K562 (cell line): Measurements from ENCODE around the gene MCAT. TPM values are rescaled to one million over a fixed set of nuclear protein-coding genes. Genes with fewer than 3 reads are reported as not detected.

ENCODE experiments used
- ATAC-seq: fragments of 200-7000 bp; cut with Tn5 transposase; 3 replicates; pipeline ENCODE4 v1.9.1; 2020; ENCODE audit warnings: moderate library complexity
- BruUV-seq: library from RNA; stranded (reverse); fragments of 400-500 nt; replicated peaks from 2 replicates; lab custom pipeline; 2021; lab: Mats Ljungman, UMichigan
- CTCF ChIA-PET: fragments of 300-600 bp; formaldehyde crosslinking; extraction: SDS; loops from one replicate; lab custom pipeline; 2021; ENCODE audit warnings: low intra/inter-chr PET ratio; lab: Yijun Ruan, JAX
- POLR2A ChIA-PET: fragments of 300-600, 350-650 bp; sonication (Branson Sonifier 250); formaldehyde crosslinking; extraction: SDS; loops from one replicate; lab custom pipeline; 2021; ENCODE audit warnings: antibody characterized with exemption, inconsistent platforms; lab: Yijun Ruan, JAX
- DNase-seq, 4 experiments: peaks; one replicate each; pipeline versions ENCODE4 v3.0.0 to v3.0.0-alpha.2; 2011 to 2018; ENCODE audit warnings: low spot score in 3 of 4, mixed read lengths in 3 of 4; ENCODE audit errors: extremely low read depth in 1 of 4
- FAIRE-seq: peaks from 2 replicates; lab custom pipeline; 2011; peaks lifted over from hg19 to GRCh38; lab: Jason Lieb, UNC
- H2AFZ ChIP-seq: 2 replicates; pipeline ENCODE4 v1.6.0; 2011; ENCODE audit warnings: low read depth, low read length, control low read depth, inconsistent platforms
- H3K27ac ChIP-seq: fragments of 200-600 bp; 3 replicates; pipeline ENCODE4 v1.8.0; 2011; ENCODE audit warnings: low read depth, mild to moderate bottlenecking, control low read depth, inconsistent platforms, low read length, moderate library complexity, mixed read lengths; ENCODE audit errors: extremely low read depth
- H3K27me3 ChIP-seq, 2 experiments: fragments of 300-600 bp in 1 of 2; 2 replicates in 1 of 2; 3 replicates in 1 of 2; pipeline versions ENCODE4 v1.6.0 to v1.8.0; 2011; ENCODE audit warnings: inconsistent platforms in 2 of 2, low read length in 2 of 2, mild to moderate bottlenecking in 1 of 2, mixed read lengths in 1 of 2, moderate library complexity in 1 of 2; ENCODE audit not compliant: control insufficient read depth in 2 of 2, insufficient read depth in 2 of 2
- H3K36me3 ChIP-seq: fragments of 300-600 bp; 3 replicates; pipeline ENCODE4 v1.8.0; 2011; ENCODE audit warnings: mild to moderate bottlenecking, low read length, inconsistent platforms; ENCODE audit not compliant: control insufficient read depth, insufficient read depth
- H3K4me1 ChIP-seq, 2 experiments: fragments of 200-600 bp in 1 of 2; replicated peaks in 1 of 2; 2 replicates in 1 of 2; 3 replicates in 1 of 2; pipeline versions ENCODE4 v1.5.1 to v1.8.0; 2011; ENCODE audit warnings: inconsistent platforms in 2 of 2, low read length in 2 of 2, mild to moderate bottlenecking in 1 of 2, mixed read lengths in 1 of 2, moderate library complexity in 1 of 2; ENCODE audit not compliant: control insufficient read depth in 2 of 2, insufficient read depth in 2 of 2
- H3K4me2 ChIP-seq: 2 replicates; pipeline ENCODE4 v1.6.1; 2011; ENCODE audit warnings: low read length, control low read depth, inconsistent platforms, mixed read lengths; ENCODE audit not compliant: insufficient read depth
- H3K4me3 ChIP-seq: fragments of 200-600 bp; sonication (generic), shearing (Covaris generic); 2 replicates; pipeline ENCODE4 v1.5.1; 2016; ENCODE audit warnings: control low read depth, inconsistent platforms
- H3K79me2 ChIP-seq: fragments of 200-600 bp; 3 replicates; pipeline ENCODE4 v1.8.0; 2011; ENCODE audit warnings: low read length, inconsistent platforms; ENCODE audit not compliant: control insufficient read depth, insufficient read depth
- H3K9ac ChIP-seq, 2 experiments: 2 replicates each; pipeline versions ENCODE4 v1.6.0 to v1.6.1; 2011; ENCODE audit warnings: low read depth in 2 of 2, low read length in 2 of 2, control low read depth in 1 of 2, inconsistent platforms in 1 of 2, mild to moderate bottlenecking in 1 of 2, mixed read lengths in 1 of 2; ENCODE audit not compliant: insufficient read depth in 1 of 2
- H3K9me1 ChIP-seq: one replicate; pipeline ENCODE4 v1.6.0; 2011; ENCODE audit warnings: inconsistent platforms, mild to moderate bottlenecking, low read length, moderate library complexity; ENCODE audit not compliant: control insufficient read depth, insufficient read depth
- H3K9me3 ChIP-seq: replicated peaks from 2 replicates; pipeline ENCODE4 v1.5.1; 2011; ENCODE audit warnings: low read depth, low read length, inconsistent platforms; ENCODE audit not compliant: control insufficient read depth, insufficient read depth
- H4K20me1 ChIP-seq: replicated peaks from 2 replicates; pipeline ENCODE4 v1.6.1; 2011; ENCODE audit warnings: low read length, inconsistent platforms, mixed read lengths; ENCODE audit not compliant: control insufficient read depth, insufficient read depth
- CBX5 ChIP-seq: IDR thresholded peaks from 2 replicates; pipeline ENCODE4 v1.6.1; 2014; ENCODE audit warnings: low read depth, borderline replicate concordance
- HOXB6 ChIP-seq: fragments of 250-450 bp; sonication (Bioruptor Pico); IDR thresholded peaks from 2 replicates; pipeline ENCODE4 v1.5.1; 2022; ENCODE audit warnings: mild to moderate bottlenecking, borderline replicate concordance
- MAFK ChIP-seq: IDR thresholded peaks from 2 replicates; pipeline ENCODE4 v1.6.1; 2011; ENCODE audit warnings: low read length, improper control_type of control experiment
- POLR3A ChIP-seq: IDR thresholded peaks from 2 replicates; pipeline ENCODE4 v1.6.1; 2011; ENCODE audit warnings: borderline replicate concordance, mild to moderate bottlenecking, moderate library complexity; ENCODE audit not compliant: insufficient read length, insufficient read depth; ENCODE audit errors: extremely low read depth
- SREBF1 ChIP-seq: fragments of 150-350 bp; IDR thresholded peaks from 2 replicates; pipeline ENCODE4 v1.6.1; 2014; ENCODE audit warnings: antibody characterized with exemption, low read depth, low read length, borderline replicate concordance
- ZBTB7A ChIP-seq: IDR thresholded peaks from 2 replicates; pipeline ENCODE4 v1.6.1; 2011; ENCODE audit warnings: low read depth, mild to moderate bottlenecking, low read length, moderate library complexity, borderline replicate concordance; ENCODE audit not compliant: control insufficient read depth
- ZNF146 ChIP-seq: IDR thresholded peaks from one replicate; pipeline ENCODE4 v1.6.1; 2018; ENCODE audit warnings: missing compliant biosample characterization; ENCODE audit not compliant: unreplicated experiment
- WGBS: fragments of 100-300 bp; shearing (Covaris generic); methylation state at CpG from one replicate; pipeline ENCODE4 v1.1.6; 2016; ENCODE audit warnings: low coverage, mixed read lengths; ENCODE audit not compliant: insufficient coverage; ENCODE audit errors: missing lambda C conversion rate; 5-methylcytosine and 5-hydroxymethylcytosine counted together
- in situ Hi-C: fragments of 300-500 bp; cut with MboI; formaldehyde crosslinking; loops from 4 replicates; pipeline ENCODE4 v1.15.0; 2018; ENCODE audit warnings: inconsistent platforms, mixed read lengths
- intact Hi-C: fragments of 100-400 bp; cut with micrococcal nuclease; formaldehyde crosslinking; loops from 2 replicates; pipeline ENCODE4 v1.14.2; 2022
- polyA plus RNA-seq, 8 experiments: library from polyadenylated mRNA; depleted of rRNA in 4 of 8; stranded (reverse) in 5 of 8; unstranded in 3 of 8; fragments of >200 nt; fragmentation: Nextera tagmentation in 2 of 8; fragmentation: Illumina TruSeq in 1 of 8; extraction: Ambion mirVana in 2 of 8; extraction: Trizol in 1 of 8; gene quantifications; 2 replicates each; pipeline versions ENCODE4 v1.2.1 to v1.2.3, GENCODE V29; 2011 to 2014; ENCODE audit warnings: inconsistent platforms in 1 of 8, missing spikeins in 1 of 8
- total RNA-seq, 7 experiments: library from RNA; depleted of rRNA in 6 of 7; stranded (reverse); fragments of >200 nt in 6 of 7; fragmentation: Illumina TruSeq in 2 of 7; extraction: Trizol in 2 of 7; gene quantifications; 2 replicates each; pipeline versions ENCODE4 v1.2.1 to v1.2.3, GENCODE V29; 2011 to 2021; ENCODE audit warnings: low replicate concordance in 1 of 7
- TF ChIP-seq, protein P1 (sequence below): fragments of 450-650 bp; IDR thresholded peaks from 2 replicates; pipeline ENCODE4 v1.6.1; 2016; ENCODE audit warnings: missing biosample characterization, missing genetic modification characterization
- TF ChIP-seq, protein P2 (sequence below): sonication (generic); formaldehyde crosslinking; IDR thresholded peaks from 2 replicates; pipeline ENCODE4 v1.8.0; 2023; ENCODE audit warnings: mild to moderate bottlenecking, missing genetic modification reagents
- TF ChIP-seq, protein P3 (sequence below): fragments of 200-800 bp; sonication (Bioruptor generic); IDR thresholded peaks from 2 replicates; pipeline ENCODE4 v1.6.1; 2017; ENCODE audit warnings: missing genetic modification characterization, missing compliant biosample characterization
- TF ChIP-seq, protein P4 (sequence below): fragments of 450-650 bp; IDR thresholded peaks from 2 replicates; pipeline ENCODE4 v1.6.1; 2017; ENCODE audit warnings: antibody characterized with exemption, mild to moderate bottlenecking
- TF ChIP-seq, protein P5 (sequence below): fragments of 450-650 bp; IDR thresholded peaks from 2 replicates; pipeline ENCODE4 v1.6.1; 2014; ENCODE audit warnings: low read depth, mild to moderate bottlenecking, moderate library complexity, borderline replicate concordance

The MCAT gene
- total and polyA plus RNA-seq, 9 of the 15 experiments (the other 6 are each of a cell fraction or from before 2014, with no cell fraction given) = 3.3 to 27.8 (median 13.9) TPM

DNA sequence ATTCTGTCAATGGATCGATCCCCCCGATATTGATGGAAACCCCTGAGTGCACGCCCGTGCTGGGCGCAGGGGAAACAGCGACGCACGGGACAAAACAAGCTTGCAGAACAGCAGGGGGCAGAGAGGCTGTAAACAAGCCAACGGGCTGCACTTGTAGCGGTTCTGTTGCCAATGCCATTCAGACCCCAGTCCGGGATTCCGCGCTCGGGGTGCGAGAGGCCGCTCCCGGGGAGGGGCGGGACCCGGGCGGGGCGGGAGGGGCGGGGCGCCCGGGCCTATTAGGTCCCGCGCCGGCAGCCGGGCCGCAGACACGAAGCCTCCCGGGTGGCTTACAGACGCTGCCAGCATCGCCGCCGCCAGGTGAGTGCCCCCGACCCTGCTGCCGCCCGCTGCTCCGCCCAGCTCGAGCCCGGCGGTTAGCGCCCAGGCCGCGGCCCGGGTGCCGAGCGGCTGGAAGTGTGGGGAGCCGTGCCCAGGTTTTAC, 32.7 kb downstream of the MCAT start, which contains the start of gene BIK:
TSS of gene BIK (plus strand) at position 307 of the 483 bp plus-strand sequence. CDS start 13,273 bp downstream, outside the sequence.
- Histone ChIP-seq H3K9me3 (no peaks in the 10 kb centered on the region), H2AFZ (peak within 1 kb of the TSS; percentile 80), H3K79me2 (no peaks in the 10 kb centered on the region), H3K27ac (no peak within 1 kb of the TSS), H3K4me1 (peaks cover 4 to 17% of the 10 kb centered on the region in 2 experiments; a peak in 3 of 5 replicates), H3K9ac (peak within 1 kb of the TSS in 1 of 2 experiments; percentile 89; a peak in 2 of 4 replicates), H3K36me3 (no peaks in the 10 kb centered on the region), H4K20me1 (no peaks in the 10 kb centered on the region), H3K27me3 (peaks cover 0 to 8% of the 10 kb centered on the region in 2 experiments; a peak in 2 of 5 replicates), H3K4me2 (peak within 1 kb of the TSS; percentile 61), H3K9me1 (no peaks in the 10 kb centered on the region), H3K4me3 (peak within 1 kb of the TSS; percentile 37)
- CTCF ChIA-PET = no interaction called here
- POLR2A ChIA-PET = no interaction called here
- peak; percentile 33 to 75 (median 62) for DNase-seq
- BruUV-seq = no TSS peak
- intact Hi-C loops = no loop called here
- peak; percentile 88 for ATAC-seq
- in situ Hi-C loops = no loop called here
- FAIRE-seq = no peak
- under 1% methylated on average over 11 of the region's 49 CpGs for WGBS
- TF ChIP-seq, protein P1, sequence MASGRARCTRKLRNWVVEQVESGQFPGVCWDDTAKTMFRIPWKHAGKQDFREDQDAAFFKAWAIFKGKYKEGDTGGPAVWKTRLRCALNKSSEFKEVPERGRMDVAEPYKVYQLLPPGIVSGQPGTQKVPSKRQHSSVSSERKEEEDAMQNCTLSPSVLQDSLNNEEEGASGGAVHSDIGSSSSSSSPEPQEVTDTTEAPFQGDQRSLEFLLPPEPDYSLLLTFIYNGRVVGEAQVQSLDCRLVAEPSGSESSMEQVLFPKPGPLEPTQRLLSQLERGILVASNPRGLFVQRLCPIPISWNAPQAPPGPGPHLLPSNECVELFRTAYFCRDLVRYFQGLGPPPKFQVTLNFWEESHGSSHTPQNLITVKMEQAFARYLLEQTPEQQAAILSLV (tag) = no peak
- no peak for TF ChIP-seq POLR3A
- no peak for TF ChIP-seq ZBTB7A
- TF ChIP-seq SREBF1 = no peak
- no peak for TF ChIP-seq HOXB6 (CRISPR knock-in tag)
- no peak for TF ChIP-seq ZNF146
- TF ChIP-seq MAFK = no peak
- TF ChIP-seq, protein P2, sequence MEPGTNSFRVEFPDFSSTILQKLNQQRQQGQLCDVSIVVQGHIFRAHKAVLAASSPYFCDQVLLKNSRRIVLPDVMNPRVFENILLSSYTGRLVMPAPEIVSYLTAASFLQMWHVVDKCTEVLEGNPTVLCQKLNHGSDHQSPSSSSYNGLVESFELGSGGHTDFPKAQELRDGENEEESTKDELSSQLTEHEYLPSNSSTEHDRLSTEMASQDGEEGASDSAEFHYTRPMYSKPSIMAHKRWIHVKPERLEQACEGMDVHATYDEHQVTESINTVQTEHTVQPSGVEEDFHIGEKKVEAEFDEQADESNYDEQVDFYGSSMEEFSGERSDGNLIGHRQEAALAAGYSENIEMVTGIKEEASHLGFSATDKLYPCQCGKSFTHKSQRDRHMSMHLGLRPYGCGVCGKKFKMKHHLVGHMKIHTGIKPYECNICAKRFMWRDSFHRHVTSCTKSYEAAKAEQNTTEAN = no peak
- no peak for TF ChIP-seq CBX5
- TF ChIP-seq, protein P3, sequence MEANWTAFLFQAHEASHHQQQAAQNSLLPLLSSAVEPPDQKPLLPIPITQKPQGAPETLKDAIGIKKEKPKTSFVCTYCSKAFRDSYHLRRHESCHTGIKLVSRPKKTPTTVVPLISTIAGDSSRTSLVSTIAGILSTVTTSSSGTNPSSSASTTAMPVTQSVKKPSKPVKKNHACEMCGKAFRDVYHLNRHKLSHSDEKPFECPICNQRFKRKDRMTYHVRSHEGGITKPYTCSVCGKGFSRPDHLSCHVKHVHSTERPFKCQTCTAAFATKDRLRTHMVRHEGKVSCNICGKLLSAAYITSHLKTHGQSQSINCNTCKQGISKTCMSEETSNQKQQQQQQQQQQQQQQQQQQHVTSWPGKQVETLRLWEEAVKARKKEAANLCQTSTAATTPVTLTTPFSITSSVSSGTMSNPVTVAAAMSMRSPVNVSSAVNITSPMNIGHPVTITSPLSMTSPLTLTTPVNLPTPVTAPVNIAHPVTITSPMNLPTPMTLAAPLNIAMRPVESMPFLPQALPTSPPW = peak; percentile 79
- TF ChIP-seq, protein P4, sequence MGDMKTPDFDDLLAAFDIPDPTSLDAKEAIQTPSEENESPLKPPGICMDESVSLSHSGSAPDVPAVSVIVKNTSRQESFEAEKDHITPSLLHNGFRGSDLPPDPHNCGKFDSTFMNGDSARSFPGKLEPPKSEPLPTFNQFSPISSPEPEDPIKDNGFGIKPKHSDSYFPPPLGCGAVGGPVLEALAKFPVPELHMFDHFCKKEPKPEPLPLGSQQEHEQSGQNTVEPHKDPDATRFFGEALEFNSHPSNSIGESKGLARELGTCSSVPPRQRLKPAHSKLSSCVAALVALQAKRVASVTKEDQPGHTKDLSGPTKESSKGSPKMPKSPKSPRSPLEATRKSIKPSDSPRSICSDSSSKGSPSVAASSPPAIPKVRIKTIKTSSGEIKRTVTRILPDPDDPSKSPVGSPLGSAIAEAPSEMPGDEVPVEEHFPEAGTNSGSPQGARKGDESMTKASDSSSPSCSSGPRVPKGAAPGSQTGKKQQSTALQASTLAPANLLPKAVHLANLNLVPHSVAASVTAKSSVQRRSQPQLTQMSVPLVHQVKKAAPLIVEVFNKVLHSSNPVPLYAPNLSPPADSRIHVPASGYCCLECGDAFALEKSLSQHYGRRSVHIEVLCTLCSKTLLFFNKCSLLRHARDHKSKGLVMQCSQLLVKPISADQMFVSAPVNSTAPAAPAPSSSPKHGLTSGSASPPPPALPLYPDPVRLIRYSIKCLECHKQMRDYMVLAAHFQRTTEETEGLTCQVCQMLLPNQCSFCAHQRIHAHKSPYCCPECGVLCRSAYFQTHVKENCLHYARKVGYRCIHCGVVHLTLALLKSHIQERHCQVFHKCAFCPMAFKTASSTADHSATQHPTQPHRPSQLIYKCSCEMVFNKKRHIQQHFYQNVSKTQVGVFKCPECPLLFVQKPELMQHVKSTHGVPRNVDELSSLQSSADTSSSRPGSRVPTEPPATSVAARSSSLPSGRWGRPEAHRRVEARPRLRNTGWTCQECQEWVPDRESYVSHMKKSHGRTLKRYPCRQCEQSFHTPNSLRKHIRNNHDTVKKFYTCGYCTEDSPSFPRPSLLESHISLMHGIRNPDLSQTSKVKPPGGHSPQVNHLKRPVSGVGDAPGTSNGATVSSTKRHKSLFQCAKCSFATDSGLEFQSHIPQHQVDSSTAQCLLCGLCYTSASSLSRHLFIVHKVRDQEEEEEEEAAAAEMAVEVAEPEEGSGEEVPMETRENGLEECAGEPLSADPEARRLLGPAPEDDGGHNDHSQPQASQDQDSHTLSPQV = no peak
- TF ChIP-seq, protein P5, sequence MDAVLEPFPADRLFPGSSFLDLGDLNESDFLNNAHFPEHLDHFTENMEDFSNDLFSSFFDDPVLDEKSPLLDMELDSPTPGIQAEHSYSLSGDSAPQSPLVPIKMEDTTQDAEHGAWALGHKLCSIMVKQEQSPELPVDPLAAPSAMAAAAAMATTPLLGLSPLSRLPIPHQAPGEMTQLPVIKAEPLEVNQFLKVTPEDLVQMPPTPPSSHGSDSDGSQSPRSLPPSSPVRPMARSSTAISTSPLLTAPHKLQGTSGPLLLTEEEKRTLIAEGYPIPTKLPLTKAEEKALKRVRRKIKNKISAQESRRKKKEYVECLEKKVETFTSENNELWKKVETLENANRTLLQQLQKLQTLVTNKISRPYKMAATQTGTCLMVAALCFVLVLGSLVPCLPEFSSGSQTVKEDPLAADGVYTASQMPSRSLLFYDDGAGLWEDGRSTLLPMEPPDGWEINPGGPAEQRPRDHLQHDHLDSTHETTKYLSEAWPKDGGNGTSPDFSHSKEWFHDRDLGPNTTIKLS = no peak
